OCI-LY1 (cell line): ENCODE measurements around the gene STAG1.
"Not testable (repeated sequence)": the region's sequence is repeated elsewhere in the genome, so short reads cannot be mapped to it uniquely, and the experiment has no call there.

Source experiments
- H2AFZ ChIP-seq: fragments of 200-600 bp; sonication (generic), shearing (Covaris generic); 2 replicates; pipeline ENCODE4 v1.6.0; 2014; ENCODE audit warnings: antibody characterized with exemption, mild to moderate bottlenecking, low read length
- H3F3A ChIP-seq: fragments of 200-600 bp; sonication (generic), shearing (Covaris generic); 2 replicates; pipeline ENCODE4 v1.6.0; 2014; ENCODE audit warnings: mild to moderate bottlenecking, antibody characterized with exemption, low read length, moderate library complexity; ENCODE audit not compliant: insufficient read depth
- H3K27ac ChIP-seq: fragments of 200-600 bp; sonication (generic); 2 replicates; pipeline ENCODE4 v1.5.1; 2014; ENCODE audit warnings: low read length, mixed run types, mild to moderate bottlenecking, low read depth; ENCODE audit not compliant: poor library complexity, severe bottlenecking
- H3K27me3 ChIP-seq: fragments of 200-600 bp; sonication (generic); 2 replicates; pipeline ENCODE4 v1.6.0; 2014; ENCODE audit warnings: antibody characterized with exemption, mild to moderate bottlenecking, low read length, moderate library complexity; ENCODE audit not compliant: insufficient read depth
- H3K36me3 ChIP-seq: fragments of 200-600 bp; sonication (generic); 2 replicates; pipeline ENCODE4 v1.6.1; 2014; ENCODE audit warnings: mild to moderate bottlenecking, antibody characterized with exemption, low read length, moderate library complexity, mixed read lengths; ENCODE audit not compliant: insufficient read depth
- H3K4me1 ChIP-seq: fragments of 200-600 bp; sonication (generic); 2 replicates; pipeline ENCODE4 v1.5.1; 2014; ENCODE audit warnings: mild to moderate bottlenecking, low read length, moderate library complexity; ENCODE audit not compliant: insufficient read depth, severe bottlenecking
- H3K4me2 ChIP-seq: fragments of 200-600 bp; sonication (generic), shearing (Covaris generic); 2 replicates; pipeline ENCODE4 v1.6.1; 2014; ENCODE audit warnings: low read length
- H3K4me3 ChIP-seq: fragments of 200-600 bp; sonication (generic); 2 replicates; pipeline ENCODE4 v1.5.1; 2014; ENCODE audit warnings: low read length, low read depth, mild to moderate bottlenecking, mixed read lengths; ENCODE audit not compliant: poor library complexity, severe bottlenecking
- H3K79me2 ChIP-seq: fragments of 200-600 bp; shearing (Covaris generic); 2 replicates; pipeline ENCODE4 v1.6.1; 2016; ENCODE audit warnings: mixed run types, low read length, mixed read lengths; ENCODE audit not compliant: insufficient read depth
- H3K9ac ChIP-seq: fragments of 200-600 bp; sonication (generic), shearing (Covaris generic); 2 replicates; pipeline ENCODE4 v1.6.1; 2014; ENCODE audit warnings: mild to moderate bottlenecking, low read length, mixed read lengths
- H3K9me2 ChIP-seq: fragments of 200-600 bp; sonication (generic), shearing (Covaris generic); 2 replicates; pipeline ENCODE4 v1.6.1; 2014; ENCODE audit warnings: low read depth, mild to moderate bottlenecking, low read length, mixed read lengths
- H3K9me3 ChIP-seq: fragments of 200-600 bp; shearing (Covaris generic); 2 replicates; pipeline ENCODE4 v1.6.1; 2014; ENCODE audit warnings: low read length, mixed read lengths
- H4K20me1 ChIP-seq: fragments of 200-600 bp; sonication (generic), shearing (Covaris generic); 2 replicates; pipeline ENCODE4 v1.6.0; 2016; ENCODE audit warnings: mild to moderate bottlenecking, low read length; ENCODE audit not compliant: insufficient read depth
- CTCF ChIP-seq: fragments of 200-600 bp; sonication (generic), shearing (Covaris generic); IDR thresholded peaks from 2 replicates; pipeline ENCODE4 v1.5.1; 2017; ENCODE audit warnings: mild to moderate bottlenecking, antibody characterized with exemption, low read length, moderate library complexity, mixed read lengths
- EZH2 ChIP-seq: fragments of 200-600 bp; sonication (generic), shearing (Covaris generic); IDR thresholded peaks from 2 replicates; pipeline ENCODE4 v1.8.0; 2017; ENCODE audit warnings: borderline replicate concordance, mixed run types, mild to moderate bottlenecking, antibody characterized with exemption, low read length, moderate library complexity, mixed read lengths

The STAG1 gene

GRCh38 chr3:136712941-136713340 lies 39.2 kb downstream of the STAG1 start:
- Histone ChIP-seq H3K79me2 (peaks cover 82% of the 10 kb centered on the region), H3K9me3 (no peaks in the 10 kb centered on the region), H3K27ac (no peak overlapping the region), H3K9ac (no peak overlapping the region), H3F3A (0 out of 2 replicates have a peak, but pooled peaks cover 2% of the 10 kb centered on the region), H4K20me1 (no peaks in the 10 kb centered on the region), H3K4me2 (no peak overlapping the region), H3K4me1 (no peaks in the 10 kb centered on the region), H3K4me3 (no peak overlapping the region), H3K36me3 (peaks cover 11% of the 10 kb centered on the region), H2AFZ (no peak overlapping the region), H3K27me3 (no peaks in the 10 kb centered on the region), H3K9me2 (no peaks in the 10 kb centered on the region)
- TF ChIP-seq CTCF (no peak), EZH2 (no peak)

- not testable (repeated sequence) for H3K4me1 ChIP-seq, H2AFZ ChIP-seq, H3K27me3 ChIP-seq, H3F3A ChIP-seq, H3K27ac ChIP-seq, H4K20me1 ChIP-seq, H3K9me2 ChIP-seq, H3K9ac ChIP-seq, H3K4me2 ChIP-seq, H3K9me3 ChIP-seq, H3K4me3 ChIP-seq
- Histone ChIP-seq H3K79me2 (peaks cover 83% of the 10 kb centered on the region), H3K36me3 (peaks cover 11% of the 10 kb centered on the region)
Observed at GRCh38 chr3:136711888-136712287, 40.3 kb downstream of the STAG1 start.

GRCh38 chr3:136711277-136711676 lies 40.9 kb downstream of the STAG1 start:
- H3K9ac ChIP-seq = no peak overlapping the region
- no peaks in the 10 kb centered on the region for H3K9me2 ChIP-seq
- H3K79me2 ChIP-seq = peaks cover 83% of the 10 kb centered on the region
- no peak overlapping the region for H3K27ac ChIP-seq
- H3K4me1 ChIP-seq = no peaks in the 10 kb centered on the region
- H3K27me3 ChIP-seq = no peaks in the 10 kb centered on the region
- H4K20me1 ChIP-seq = no peaks in the 10 kb centered on the region
- no peak overlapping the region for H3K4me3 ChIP-seq
- no peak overlapping the region for H2AFZ ChIP-seq
- no peak overlapping the region for H3K4me2 ChIP-seq
- TF ChIP-seq EZH2 (no peak), CTCF (no peak)
- H3F3A ChIP-seq = no peaks in the 10 kb centered on the region
- H3K36me3 ChIP-seq = peaks cover 11% of the 10 kb centered on the region
- H3K9me3 ChIP-seq = no peaks in the 10 kb centered on the region

- not testable (repeated sequence) for H4K20me1 ChIP-seq, H3K4me3 ChIP-seq, H3K27ac ChIP-seq, H3K9me2 ChIP-seq, H3K4me1 ChIP-seq, H3K9ac ChIP-seq, H3K27me3 ChIP-seq, H3K9me3 ChIP-seq, H2AFZ ChIP-seq, H3F3A ChIP-seq, H3K4me2 ChIP-seq
- H3K36me3 ChIP-seq = peaks cover 11% of the 10 kb centered on the region
- peaks cover 84% of the 10 kb centered on the region for H3K79me2 ChIP-seq
Observed at GRCh38 chr3:136709775-136710174, 42.4 kb downstream of the STAG1 start.
